HG03175 (cell line): ENCODE data around the gene SLC16A8.

Source experiments
- ATAC-seq: cut with Tn5 transposase; IDR thresholded peaks from one replicate; pipeline ENCODE4 v1.9.1; 2021; ENCODE audit warnings: mild to moderate bottlenecking, moderate library complexity; ENCODE audit not compliant: unreplicated experiment

Gene SLC16A8

DNA sequence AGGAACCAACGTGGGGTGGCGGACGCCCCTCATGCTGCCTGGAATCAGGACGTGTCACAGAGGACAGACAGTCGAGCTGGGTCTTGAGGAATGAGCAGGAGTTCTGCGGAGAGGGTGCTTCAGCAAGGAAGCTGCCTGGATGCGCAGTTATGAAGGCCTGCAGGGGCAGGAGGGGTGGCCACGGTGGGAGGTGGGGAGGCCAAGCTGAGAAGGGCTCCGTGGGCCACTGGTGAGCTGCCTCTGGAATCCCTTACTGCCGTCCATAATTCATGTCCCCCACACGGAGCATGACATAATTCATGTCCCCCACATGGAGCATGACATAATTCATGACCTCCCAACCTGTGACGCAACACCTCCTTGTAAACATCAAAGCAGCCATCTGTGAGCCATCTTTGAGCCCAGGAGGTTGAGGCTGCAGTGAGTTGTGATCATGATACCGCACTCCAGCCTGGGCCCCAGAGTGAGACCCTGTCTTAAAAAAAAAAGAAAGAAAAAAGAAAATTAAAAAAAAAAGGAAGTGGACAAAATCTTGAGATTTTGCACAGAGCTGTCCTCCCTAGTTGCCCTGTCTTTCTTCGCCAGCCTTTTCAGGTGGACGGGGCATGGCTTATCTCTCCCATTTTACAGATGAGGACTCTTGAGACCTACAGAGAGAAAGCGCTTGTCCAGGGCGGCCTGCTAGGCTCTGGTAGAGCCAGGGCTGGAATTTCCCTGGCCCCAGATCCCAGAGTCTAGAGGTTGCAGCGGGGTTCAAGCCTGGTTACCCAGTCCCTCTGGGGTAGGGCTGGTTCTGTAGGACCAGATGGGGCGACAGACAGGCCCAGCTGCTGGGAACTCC is 51.1 kb downstream of the SLC16A8 start:
- ATAC-seq, result no peak

DNA sequence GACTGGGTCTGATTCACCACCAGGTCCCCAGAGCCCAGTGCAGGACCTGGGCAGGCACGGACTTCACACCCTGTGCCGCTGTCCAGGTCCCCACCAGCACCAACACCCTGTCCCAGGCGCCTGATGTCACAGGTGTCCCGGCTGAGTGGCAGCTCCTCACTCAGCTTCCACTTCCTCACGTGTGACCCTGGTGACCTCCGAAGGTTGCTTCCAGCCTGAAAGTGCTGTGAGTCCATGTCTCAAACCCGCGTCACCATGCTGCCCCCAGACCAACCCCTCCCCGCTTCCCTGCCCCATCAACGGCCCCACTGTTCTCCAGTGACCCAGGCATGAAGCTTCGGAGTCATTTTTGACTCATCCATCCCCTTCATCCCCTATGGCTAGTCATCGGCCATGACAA is 52.5 kb downstream of the SLC16A8 start:
- ATAC-seq, result no peak

DNA sequence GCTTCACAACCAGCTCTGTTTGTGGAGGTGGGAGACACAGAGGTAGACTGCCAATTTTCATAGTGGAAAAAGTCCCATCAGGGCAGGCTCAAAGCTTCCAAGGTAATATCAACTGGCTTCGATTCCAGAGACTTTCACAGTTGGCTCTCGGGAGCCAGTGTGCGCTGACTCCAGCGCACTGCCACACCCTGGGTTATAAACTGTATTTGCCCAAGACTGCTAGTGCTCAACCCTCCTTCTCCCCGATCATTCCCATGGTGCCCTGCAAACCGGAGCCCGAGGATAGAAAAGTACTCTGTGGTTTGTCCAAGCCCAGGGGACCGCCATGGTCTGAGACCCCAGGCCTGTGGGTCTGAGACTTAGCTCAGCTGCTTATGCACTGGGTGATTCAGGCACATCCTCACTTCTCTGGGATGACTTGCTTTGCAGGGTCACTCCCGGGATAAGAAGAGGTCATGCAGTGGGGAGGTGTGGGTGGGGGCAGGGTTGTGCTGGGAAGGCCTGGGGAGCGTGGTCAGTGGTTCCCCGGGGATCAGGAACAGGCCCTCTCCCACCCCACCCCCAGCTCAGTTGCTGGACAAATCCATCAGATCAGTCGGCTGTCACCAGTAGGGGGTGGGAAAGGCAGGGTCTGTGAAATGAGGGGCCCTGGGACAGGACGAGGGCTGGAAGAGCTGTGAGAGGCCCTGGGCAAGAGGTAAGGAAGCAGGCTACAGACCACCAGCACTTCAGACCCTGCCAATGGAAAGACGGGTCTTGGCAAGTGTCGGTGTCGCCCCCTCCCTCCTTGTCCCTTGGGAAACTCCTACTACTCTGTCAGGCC is 53.5 kb downstream of the SLC16A8 start:
- ATAC-seq, result no peak

DNA sequence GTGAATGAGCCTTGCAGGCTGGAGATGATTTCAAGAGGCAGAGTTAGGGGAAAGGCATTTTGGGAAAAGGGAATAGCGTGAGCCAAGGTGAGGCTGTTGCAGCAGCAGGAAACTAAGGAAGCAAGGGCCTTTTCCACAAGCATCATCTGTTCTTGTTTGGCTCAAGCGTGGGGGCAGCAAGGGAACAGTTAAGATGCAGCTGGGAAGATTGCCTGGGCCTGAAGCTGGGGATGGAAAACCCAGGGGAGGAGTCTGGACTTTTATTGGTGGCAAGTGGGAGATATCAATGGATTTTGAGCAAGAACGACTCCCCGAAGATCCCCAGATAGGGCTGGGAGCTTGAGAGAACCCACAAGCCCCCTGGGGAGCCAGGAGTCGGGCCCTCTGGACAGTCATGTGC is 54.1 kb downstream of the SLC16A8 start:
- no peak for ATAC-seq

DNA sequence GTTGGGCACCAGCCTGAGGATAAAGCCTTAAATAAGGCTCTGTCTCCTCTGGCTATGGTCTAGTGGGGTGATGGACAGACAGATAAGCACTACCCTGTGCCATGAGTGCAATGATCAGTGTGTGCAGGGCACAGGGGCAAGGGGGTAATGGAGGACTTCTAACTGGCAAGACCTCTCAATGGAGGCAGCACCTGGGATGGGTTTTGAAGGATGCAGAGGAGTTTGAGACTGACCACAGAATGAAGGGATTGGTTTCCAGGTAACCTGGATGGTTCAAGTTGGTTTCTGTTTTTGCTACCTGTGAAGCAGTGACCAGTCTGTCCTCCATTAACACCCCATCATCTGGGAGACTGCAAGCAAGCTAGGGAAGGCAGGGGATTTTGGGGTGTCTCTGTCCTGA is 54.6 kb downstream of the SLC16A8 start:
- ATAC-seq, result no peak

DNA sequence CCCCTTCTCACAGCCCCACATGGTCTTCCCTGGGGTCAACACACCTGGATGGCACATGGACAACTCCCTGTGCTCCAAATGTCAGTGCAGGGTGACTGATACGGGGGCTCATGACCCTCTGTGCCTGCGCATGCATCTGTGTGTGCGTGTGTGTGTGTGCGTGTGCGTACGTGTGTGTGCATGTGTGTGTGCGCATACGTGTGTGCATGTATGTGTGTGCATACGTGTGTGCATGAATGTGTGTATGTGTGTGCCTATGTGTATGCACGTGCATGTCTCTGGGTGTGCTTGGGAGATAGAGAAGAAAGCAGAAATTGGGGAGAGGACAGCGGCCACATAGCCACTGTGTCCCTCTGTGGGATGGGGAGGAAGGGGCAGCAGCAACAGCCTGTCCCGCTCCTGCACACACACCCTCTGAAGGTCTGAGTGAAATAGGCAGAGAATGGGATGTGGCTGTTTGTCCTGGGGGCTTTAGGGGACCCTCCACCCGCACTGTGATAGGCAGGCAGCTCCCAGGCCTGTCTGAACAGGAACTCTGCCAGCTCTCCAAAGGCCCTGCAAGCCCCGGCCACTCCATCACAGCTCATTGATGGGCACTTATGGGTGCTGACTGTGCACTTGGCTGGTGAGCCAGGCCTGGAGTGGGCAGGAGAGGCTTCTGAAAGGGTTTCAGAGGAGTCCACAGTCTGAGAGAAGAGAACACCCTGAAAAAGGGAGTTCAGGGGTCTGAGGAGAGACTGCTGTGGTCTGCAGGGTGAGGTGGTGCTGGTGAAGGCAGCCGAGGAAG is 55.4 kb downstream of the SLC16A8 start:
- no peak for ATAC-seq
